ENCODE results near the gene MAMLD1. TPM values are rescaled to one million over a fixed set of nuclear protein-coding genes. Genes with fewer than 3 reads are reported as not detected.

Gene MAMLD1
- total and polyA plus RNA-seq, 2 donors (not counting 3 experiments of a cell fraction or from before 2014, with no cell fraction given): 2.5 to 5.6 TPM

DNA sequence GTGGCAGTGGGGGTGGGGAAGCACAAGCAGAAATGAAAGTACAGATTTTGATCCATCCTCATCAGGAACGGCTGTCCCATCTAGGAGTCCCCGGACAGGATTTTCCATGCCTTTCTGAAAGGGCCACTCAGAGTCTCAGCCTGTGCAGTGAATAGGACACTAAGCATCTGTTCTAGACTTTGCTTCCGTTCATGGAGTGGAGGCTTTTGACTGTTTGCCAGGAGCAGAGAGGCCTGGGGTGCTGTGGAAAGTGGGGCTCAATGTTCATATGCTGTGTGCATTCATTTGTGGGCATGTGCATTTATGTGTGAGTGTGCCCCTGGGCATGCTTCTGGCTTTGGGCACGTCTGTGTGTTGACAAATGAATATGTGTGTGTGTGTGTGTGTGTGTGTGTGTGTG is 25.6 kb upstream of the MAMLD1 start:
- Histone ChIP-seq H3K27ac (ENCODE audit: insufficient read depth, low read depth, low read length) (no peak overlapping the region), H3K4me2 (ENCODE audit: insufficient read depth, low read length) (no peak overlapping the region), H3K79me2 (ENCODE audit: control insufficient read depth, insufficient read depth, low read length) (no peaks in the 10 kb centered on the region), H4K20me1 (replicated peaks; ENCODE audit: control insufficient read depth, extremely low read depth, insufficient read depth, low read length) (no peaks in the 10 kb centered on the region), H3K9me3 (replicated peaks; ENCODE audit: control insufficient read depth, insufficient read depth, low read length) (no peaks in the 10 kb centered on the region), H3K4me1 (ENCODE audit: control insufficient read depth, extremely low read depth, insufficient read depth, low read length) (no peaks in the 10 kb centered on the region), H3K27me3 (ENCODE audit: control insufficient read depth in 2 of 2, insufficient read depth in 2 of 2, low read length in 2 of 2) (no peaks in the 10 kb centered on the region), H3K36me3 (ENCODE audit: control insufficient read depth in 2 of 2, extremely low read depth in 1 of 2, insufficient read depth in 2 of 2, low read length in 2 of 2) (no peaks in the 10 kb centered on the region), H2AFZ (ENCODE audit: low read depth, low read length) (no peak overlapping the region), H3K9me1 (replicated peaks; ENCODE audit: control insufficient read depth, extremely low read depth, insufficient read depth, low read length) (no peaks in the 10 kb centered on the region), H3K4me3 (replicated peaks in 1 of 3; ENCODE audit: insufficient read depth in 1 of 3, low read depth in 1 of 3, low read length in 3 of 3) (no peak overlapping the region), H3K9ac (replicated peaks; ENCODE audit: extremely low read depth, insufficient read depth, low read length) (no peak overlapping the region)
- intact Hi-C loops (cut with micrococcal nuclease): no loop called here
- TF ChIP-seq EZH2 (IDR thresholded peaks at IDR 0.05; ENCODE audit: borderline replicate concordance, low read depth, low read length, severe bottlenecking) (no peak), JUN (IDR thresholded peaks at IDR 0.05; ENCODE audit: borderline replicate concordance, insufficient read depth, insufficient read length, low read depth) (no peak), POLR2A (IDR thresholded peaks at IDR 0.05; ENCODE audit: low read depth, low read length) (no peak), GATA2 (IDR thresholded peaks at IDR 0.05; ENCODE audit: insufficient read depth, insufficient read length, low read depth, low read length) (no peak), MYC (IDR thresholded peaks at IDR 0.05; ENCODE audit: low read depth, low read length) (no peak), POLR2AphosphoS5 (IDR thresholded peaks at IDR 0.05; ENCODE audit: insufficient read depth, low read depth, low read length) (no peak), FOS (IDR thresholded peaks at IDR 0.05; ENCODE audit: borderline replicate concordance, insufficient read depth, low read length) (no peak)
- TF ChIP-seq, protein P1, sequence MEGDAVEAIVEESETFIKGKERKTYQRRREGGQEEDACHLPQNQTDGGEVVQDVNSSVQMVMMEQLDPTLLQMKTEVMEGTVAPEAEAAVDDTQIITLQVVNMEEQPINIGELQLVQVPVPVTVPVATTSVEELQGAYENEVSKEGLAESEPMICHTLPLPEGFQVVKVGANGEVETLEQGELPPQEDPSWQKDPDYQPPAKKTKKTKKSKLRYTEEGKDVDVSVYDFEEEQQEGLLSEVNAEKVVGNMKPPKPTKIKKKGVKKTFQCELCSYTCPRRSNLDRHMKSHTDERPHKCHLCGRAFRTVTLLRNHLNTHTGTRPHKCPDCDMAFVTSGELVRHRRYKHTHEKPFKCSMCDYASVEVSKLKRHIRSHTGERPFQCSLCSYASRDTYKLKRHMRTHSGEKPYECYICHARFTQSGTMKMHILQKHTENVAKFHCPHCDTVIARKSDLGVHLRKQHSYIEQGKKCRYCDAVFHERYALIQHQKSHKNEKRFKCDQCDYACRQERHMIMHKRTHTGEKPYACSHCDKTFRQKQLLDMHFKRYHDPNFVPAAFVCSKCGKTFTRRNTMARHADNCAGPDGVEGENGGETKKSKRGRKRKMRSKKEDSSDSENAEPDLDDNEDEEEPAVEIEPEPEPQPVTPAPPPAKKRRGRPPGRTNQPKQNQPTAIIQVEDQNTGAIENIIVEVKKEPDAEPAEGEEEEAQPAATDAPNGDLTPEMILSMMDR (IDR thresholded peaks at IDR 0.05; ENCODE audit: extremely low read depth in 1 of 2, insufficient read depth in 1 of 2, low read depth in 1 of 2, low read length in 2 of 2): no peak
- TF ChIP-seq, protein P2, sequence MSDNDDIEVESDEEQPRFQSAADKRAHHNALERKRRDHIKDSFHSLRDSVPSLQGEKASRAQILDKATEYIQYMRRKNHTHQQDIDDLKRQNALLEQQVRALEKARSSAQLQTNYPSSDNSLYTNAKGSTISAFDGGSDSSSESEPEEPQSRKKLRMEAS (IDR thresholded peaks at IDR 0.05; ENCODE audit: insufficient read depth, insufficient read length): no peak
- DNase-seq (ENCODE audit: low read depth, low spot score): no peak
- ChIA-PET POLR2A (no interaction called here), CTCF (no interaction called here)
- no TSS peak for BruUV-seq (replicated peaks)
- dilution Hi-C loops (cut with MboI; ENCODE audit: extremely low pct_ligation_motif_present, low sequenced_read_pairs): no loop called here
- no peak for FAIRE-seq

Measured in endothelial cell of umbilical vein (primary cell).